Stimulated activated CD4-positive, alpha-beta T cell treated with anti-CD3 and anti-CD28 coated beads, Interleukin-2, amount 100 ng/mL, for 4 hours (primary cell): Measurements from ENCODE around the gene MAN1B1.
A peak's percentile ranks its signal among the peaks of the same experiment; 100 is the strongest.

Source experiments
- DNase-seq: peaks from one replicate; pipeline ENCODE4 v3.0.0-alpha.2; 2020; ENCODE audit warnings: low read depth

The MAN1B1 gene

DNA sequence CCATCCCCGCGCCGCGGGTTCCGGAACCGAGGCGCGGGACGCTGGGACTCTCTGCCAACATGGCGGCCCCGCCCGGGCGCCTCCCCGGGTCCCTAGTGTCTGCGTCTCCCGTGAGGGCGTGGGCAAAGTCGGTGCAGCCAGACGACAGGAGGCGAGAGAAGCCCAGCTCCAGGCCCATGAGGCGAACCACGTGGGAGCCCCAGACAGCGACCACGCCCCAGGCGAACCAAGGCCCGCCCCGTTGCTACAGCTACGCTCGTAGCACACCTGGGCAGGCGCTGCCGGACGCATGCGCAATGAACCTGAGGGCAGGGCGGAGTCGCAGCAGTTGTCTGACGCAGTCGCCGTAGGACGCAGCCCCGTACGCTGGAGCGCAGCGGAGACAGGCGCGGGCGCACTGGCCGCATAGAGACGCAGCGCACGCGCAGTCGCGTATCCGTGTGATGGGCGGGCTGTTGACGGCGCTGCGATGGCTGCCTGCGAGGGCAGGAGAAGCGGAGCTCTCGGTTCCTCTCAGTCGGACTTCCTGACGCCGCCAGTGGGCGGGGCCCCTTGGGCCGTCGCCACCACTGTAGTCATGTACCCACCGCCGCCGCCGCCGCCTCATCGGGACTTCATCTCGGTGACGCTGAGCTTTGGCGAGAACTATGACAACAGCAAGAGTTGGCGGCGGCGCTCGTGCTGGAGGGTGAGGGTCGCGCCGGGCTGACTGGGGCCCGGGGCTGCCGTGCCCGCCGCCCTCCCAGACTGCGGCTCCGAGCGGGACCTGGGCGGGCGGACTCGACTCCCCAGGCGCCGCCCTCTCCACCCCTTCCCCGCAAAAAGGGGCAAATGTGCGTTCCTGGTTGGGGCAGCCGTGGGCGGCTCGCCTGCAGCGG is at the start of gene MAN1B1:
Gene MAN1B1 (plus strand): TSS at position 455 of the 878 bp plus-strand sequence. CDS start 15 bp downstream, at position 470.
- peak; percentile 100 for DNase-seq

- DNase-seq, result no peak
Measured at GRCh38 chr9:137037035-137037434, 49.8 kb upstream of the MAN1B1 start.

DNA sequence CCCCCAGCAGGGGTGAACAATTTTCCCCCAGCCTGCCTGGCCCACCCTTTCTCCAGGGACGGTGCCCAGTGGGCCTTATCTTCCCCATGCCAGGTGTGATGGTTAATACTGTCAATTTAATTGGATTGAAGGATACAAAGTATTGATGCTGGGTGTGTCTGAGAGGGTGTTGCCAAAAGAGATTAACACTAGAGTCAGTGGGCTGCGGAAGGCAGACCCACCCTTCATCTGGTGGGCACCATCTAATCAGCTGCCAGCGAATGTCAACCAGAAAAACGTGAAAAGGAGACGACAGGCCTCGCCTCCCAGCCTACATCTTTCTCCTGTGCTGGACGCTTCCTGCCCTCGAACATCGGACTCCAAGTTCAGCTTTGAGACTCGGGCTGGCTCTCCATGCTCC is 49.3 kb upstream of the MAN1B1 start:
- DNase-seq, result no peak

- no peak for DNase-seq
Measured at GRCh38 chr9:137038916-137039315, 47.9 kb upstream of the MAN1B1 start.

- no peak for DNase-seq
Measured at GRCh38 chr9:137039611-137040366, 47.0 kb upstream of the MAN1B1 start.

GRCh38 chr9:137040568-137040967 is 46.2 kb upstream of the MAN1B1 start:
- DNase-seq, result no peak

DNA sequence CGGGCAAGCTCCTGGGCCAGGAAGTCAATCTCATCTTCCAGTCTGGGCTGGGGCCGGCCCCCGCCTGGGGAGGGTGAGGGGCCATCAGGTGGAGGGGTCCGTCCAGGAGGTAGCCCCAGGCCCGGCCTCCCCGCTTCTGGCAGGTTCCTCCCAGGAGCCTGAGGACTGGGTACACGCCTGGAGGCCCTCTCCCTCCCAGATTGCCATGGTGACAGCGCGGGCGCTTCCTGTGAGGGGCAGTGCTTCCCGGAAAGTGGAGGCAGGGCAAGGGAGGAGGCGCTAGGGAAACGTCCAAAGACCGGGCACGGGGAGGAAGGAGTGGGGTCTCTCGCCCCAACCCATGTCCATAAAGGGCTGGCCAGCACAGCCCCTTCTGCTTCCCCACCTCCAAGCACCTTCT is 45.7 kb upstream of the MAN1B1 start:
- DNase-seq, result no peak

DNA sequence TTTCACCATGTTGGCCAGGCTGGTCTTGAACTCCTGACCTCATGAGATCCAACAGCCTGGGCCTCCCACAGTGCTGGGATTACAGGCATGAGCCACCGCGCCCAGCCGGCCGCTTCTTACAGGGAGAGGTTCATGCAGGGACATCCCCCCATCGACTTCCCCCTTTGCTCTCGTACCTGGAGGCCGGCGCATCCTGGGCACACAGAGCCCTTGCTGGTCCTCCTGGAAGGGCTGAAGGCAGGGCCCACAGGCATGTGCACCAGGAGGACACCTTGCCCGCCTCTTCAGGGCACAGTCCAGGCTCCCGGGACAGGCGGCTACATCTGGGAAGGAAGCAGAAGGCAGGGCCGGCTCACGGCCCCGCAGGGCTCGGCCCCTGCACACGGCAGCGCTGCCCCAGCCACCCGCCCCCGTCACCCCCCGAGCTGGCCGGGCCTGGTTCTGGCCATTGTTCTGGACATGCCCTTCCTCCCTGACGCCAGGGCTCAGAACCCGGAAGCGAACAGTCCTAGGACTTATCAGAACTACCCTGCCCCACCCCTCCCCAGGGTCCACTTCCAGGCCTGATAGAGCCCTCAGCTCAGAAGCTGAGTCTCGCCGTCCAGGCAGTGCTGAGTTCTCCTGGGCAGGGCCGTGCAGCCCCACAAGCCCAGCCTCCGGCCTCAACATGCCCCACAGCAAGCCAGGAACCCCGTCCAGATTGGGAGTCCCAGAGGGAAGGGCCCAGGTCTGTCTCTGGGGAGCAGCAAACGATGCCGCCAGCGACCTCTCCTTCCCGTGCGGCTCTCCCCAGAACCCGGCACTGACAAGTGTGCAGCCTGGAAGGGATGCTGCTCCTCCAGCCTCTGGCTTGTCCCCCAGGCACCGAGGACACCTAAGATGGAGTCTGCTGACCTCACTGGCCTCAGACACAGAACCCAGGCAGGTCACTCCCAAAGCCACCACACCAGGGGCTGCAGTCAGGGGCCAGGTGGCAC is 43.7 kb upstream of the MAN1B1 start:
- DNase-seq, result no peak

DNA sequence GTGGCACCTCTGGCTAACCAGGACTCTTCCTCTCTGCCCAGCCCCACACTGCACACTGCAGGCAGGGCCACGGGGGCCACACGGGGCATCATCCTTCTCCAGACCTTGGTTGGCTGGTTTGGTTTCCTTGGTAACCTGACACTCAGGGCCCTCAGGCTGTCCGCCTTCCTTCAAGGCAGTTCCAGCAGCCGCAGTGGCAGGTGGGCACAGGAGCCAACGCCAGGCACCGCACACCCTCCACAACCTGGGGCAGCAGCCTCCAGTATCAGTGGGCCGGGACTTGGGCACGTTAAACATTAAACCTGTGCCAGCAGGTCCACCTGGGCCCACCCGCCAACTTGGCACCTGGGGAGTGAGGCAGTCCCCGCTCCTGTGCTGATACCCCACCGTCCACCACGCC is 42.7 kb upstream of the MAN1B1 start:
- no peak for DNase-seq

DNA sequence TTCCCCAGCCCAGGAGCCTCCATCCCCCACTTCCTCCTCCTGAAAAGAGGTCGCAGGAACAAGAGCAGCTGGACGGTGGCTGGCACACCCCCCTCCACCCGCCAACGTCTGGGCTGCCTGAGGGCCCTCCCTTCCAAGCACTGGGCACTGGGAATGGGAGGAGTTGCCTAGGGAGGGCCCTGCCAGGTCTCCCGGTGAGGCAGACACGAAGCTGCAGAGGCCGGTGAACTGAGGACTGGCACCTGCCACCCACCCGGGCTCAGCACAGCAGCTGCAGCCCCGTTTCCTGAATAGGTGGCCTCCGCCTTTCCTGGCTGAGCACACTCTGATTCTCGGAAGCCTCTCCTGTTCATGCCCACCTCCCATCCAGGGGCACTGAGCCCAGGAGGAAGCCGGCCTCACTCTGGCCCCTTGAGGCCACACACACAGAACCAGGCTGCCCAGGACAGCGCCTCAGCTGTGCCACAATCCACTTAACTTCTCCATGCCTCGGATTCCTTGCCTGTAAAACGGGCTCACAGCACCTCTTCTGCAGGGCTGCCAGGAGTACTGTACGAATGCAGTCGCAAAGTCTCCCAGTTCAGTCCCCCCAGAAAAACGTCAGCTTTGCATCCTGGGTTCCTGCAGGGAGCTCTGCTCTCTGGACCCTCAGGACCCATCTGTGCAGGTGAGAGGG is 42.1 kb upstream of the MAN1B1 start:
- DNase-seq, result no peak

DNA sequence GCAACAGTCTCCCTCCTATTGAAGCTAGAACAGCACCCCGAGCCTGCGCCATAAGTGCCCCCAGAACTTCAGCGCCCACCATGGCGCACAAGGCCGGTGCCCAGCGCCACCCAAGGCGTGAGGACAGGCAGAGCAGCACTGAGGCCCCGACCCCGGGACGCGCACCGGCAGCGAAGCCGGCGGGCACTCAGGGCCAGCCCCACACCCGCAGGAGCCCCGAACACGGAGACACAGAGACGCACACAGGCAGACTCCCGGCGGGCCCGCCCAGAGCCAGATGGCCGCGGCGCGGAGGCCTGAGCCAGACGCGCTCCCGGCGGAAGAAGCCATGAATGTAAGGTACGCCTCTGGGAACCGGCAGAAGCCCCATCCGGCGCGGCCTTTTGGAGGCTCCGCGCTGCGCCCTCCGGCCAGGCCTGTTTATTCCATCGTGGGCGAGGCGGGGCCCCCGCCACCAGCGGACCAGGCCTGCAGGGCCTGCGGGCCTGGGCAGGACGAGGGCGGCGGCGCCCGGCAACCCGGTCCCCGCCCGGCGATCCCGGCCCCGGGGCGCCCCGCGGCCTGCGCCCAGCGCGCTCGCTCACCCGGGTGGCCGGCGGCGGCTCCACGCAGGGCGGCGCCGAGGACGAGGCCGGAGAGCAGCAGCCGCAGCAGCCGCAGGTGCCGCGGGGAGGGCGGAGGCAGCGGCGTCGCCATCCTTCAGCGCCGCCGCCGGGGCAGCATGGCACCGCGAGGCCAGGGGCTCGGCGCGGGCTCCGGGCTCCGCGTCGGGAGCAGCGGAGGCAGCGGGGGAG is 41.3 kb upstream of the MAN1B1 start:
- no peak for DNase-seq

- peak; percentile 58 for DNase-seq
Measured at GRCh38 chr9:137046088-137046787, 40.5 kb upstream of the MAN1B1 start, which contains the start of gene NPDC1. Gene NPDC1 (minus strand): TSS chr9:137046177. CDS start chr9:137045989, 188 bp downstream.

DNA sequence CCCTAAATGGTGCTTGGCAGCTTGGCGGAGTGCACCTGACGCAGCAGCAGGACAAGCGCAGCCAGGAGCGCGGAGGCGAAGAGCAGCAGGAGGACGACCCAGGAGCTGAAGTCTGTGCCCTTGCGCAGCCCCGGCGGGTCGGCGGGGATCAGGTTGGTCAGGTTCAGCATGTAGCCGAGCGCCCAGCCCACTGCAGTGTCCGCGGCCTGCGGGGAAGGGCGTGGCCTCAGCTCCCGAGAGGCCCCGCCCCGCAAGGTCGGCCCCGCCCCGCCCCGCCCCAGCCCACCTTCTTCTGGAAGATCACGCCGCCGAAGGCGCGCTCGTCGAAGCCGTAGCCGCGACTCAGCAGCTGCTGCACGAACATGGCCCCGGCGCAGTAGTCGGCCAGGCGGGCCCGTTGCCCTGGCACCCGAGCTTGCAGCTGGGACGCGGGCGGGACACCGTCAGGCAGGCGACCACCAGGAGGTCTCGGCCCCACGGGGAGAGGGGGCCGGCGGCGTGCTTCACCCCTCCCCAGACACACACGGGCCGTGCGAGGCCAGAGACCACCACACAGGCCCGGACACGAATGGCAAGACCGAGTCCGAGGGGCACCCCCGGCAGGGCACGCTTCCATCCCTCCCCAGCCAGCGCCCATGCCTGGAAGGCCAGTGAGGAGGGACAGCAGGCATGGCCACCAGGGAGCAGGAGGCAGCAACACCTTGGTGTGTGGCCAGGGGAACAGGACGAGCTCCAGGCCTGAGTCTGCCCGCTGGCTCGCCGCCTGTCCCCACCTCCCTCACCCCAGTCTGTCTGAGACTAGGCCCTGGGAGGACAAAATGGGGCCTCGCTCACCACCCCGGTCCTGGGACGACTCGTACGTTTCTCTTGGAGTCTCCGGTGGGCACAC is 37.9 kb upstream of the MAN1B1 start:
- DNase-seq, result no peak

DNA sequence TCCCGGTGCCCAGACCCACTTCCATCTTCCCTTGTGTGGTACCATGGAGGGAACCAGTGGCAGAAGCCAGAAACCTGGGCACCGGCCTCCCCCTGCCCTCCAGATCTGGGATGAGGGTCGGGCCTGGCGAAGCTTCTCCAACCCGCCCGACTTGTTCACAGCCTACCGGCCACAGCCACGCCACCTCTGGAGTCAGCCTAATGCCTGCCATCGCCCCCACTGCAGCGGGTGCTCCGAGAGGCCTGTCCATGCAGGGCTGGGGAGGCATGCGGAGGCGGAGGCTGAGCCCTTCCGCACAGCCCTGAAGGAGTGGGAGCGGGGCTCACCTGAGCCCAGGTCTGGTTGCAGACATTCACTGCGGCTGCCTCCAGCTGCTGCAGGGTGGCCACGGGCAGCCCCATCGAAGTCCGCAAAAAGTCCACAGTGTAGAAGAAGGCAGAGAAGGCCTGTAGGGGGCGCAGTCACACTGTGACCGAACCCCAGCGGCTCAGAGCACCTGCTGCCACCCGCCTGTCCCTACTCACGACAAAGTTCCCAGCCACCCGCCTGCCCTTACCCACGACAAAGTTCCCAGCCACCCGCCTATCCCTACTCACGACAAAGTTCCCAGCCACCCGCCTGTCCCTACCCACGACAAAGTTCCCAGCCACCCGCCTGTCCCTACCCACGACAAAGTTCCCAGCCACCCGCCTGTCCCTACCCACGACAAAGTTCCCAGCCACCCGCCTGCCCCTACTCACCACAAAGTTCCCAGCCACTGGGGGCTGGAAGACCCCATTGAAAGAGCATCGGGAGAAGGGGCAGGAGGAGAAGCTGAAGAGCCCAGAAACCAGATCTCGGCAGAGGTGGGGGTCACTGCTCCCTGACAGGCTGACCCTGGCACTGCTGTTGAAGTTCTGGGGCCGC is 37.0 kb upstream of the MAN1B1 start:
- no peak for DNase-seq

- DNase-seq, result no peak
Measured at GRCh38 chr9:137050570-137050969, 36.2 kb upstream of the MAN1B1 start.

DNA sequence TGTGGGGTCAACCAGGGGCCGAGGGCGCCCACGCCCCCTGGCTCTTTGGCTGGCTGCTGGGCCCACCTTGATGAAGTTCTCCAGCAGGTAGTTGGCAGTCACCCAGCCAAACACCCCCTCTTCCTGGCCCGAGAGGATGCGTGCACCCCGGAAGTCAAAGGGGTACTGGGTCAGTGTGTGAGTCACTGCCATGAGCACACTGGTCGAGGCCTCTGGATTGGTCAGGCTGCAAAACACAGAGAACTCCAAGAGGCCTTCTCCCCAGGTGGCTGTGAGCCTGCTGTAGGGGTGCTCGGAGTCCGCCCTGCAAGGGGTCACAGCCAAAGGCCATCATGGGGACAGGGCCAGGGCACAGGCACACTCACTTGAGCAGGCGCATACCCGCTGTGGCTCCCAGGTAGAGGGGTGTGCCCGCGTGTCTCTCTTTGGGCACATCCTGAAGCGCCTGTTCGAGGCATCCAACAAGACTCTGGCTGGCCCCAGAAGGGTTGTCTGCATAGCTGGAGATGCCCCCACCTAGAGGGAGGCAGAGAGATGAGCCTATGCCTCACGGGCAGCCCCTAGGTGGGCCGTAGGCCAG is 35.5 kb upstream of the MAN1B1 start:
- no peak for DNase-seq

DNA sequence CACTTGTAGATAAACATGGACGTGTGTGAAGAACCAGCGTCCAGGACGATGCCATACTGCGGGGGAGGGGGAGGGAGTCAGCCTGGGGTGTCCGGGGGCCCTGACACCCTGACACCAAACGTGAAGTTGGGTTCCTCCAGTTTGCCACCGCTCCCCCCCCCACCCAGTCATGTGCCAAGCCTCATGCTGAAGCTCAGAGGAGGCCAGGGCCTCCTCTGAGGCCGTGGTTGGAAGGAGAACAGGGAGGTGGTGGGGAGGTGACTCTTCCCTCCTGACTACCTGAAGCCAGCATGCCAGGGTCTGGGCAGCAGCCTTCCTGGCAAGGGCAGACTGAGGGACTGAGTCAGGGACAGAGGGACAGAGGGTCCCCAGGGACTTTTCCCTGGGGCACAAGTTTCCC is 34.5 kb upstream of the MAN1B1 start:
- no peak for DNase-seq
